HL-60/S4 treated with retinoic acid at 250 ng/mL for 4 days and 3 days (cell line): ENCODE results near the gene ITPR2.

Experiments
- in situ Hi-C: fragments of 300-500 bp; cut with MboI; formaldehyde crosslinking; loops from 2 replicates; pipeline ENCODE4 v1.7.0; 2022; ENCODE audit warnings: low sequenced_read_pairs

ITPR2 gene

GRCh38 chr12:26429070-26429691, 403.8 kb downstream of the ITPR2 start:
- in situ Hi-C loops, result no loop called here

GRCh38 chr12:26428420-26428819, 404.6 kb downstream of the ITPR2 start:
- in situ Hi-C loops, result no loop called here

DNA sequence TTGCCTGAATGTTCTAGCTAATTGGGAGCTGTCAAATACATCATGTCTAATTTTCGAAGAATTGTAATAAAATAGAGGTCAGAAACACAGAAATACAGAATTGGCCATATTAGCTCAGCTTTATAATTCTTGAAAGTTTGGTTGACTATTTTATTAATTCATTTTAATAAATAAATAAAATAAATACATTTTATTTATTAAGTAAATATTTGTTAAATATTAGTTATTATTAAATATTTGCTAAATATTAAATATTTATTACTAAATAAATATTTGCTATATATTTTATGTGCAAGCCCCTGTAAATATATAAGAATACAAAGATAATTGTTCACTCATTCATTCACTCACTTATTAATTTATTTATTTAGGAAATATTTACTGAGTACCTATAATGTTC, 406.3 kb downstream of the ITPR2 start:
- in situ Hi-C loops, result no loop called here

- in situ Hi-C loops, result no loop called here
These were observed 407.3 kb downstream of the ITPR2 start for GRCh38 chr12:26425587-26426260.

GRCh38 chr12:26422839-26423398, 410.1 kb downstream of the ITPR2 start:
- in situ Hi-C loops, result no loop called here

DNA sequence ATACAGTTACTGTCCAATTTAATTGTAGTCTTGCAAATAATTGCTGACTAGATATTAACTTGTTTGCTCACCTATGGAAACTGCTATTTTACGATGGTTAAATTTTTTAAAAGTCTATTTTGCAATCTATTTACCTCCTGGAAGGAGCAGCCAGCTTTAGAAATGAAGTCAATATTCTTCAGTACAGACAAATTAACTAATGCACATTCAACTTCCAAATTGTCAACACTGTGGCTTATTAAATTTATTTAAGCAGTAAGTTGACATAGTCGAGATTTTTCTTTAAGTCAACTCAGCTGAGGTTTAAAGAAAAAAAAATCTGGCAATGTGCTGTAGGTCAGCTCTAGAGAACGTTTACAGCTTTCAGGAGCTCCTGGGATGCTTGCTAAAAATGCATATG, 416.4 kb downstream of the ITPR2 start:
- in situ Hi-C loops, result no loop called here

GRCh38 chr12:26410689-26411088, 422.3 kb downstream of the ITPR2 start:
- in situ Hi-C loops, result no loop called here

GRCh38 chr12:26406813-26407212, 426.2 kb downstream of the ITPR2 start:
- in situ Hi-C loops, result no loop called here

- in situ Hi-C loops, result no loop called here
These were observed 426.6 kb downstream of the ITPR2 start for GRCh38 chr12:26406391-26406790.

GRCh38 chr12:26403601-26404000, 429.4 kb downstream of the ITPR2 start:
- in situ Hi-C loops, result no loop called here

DNA sequence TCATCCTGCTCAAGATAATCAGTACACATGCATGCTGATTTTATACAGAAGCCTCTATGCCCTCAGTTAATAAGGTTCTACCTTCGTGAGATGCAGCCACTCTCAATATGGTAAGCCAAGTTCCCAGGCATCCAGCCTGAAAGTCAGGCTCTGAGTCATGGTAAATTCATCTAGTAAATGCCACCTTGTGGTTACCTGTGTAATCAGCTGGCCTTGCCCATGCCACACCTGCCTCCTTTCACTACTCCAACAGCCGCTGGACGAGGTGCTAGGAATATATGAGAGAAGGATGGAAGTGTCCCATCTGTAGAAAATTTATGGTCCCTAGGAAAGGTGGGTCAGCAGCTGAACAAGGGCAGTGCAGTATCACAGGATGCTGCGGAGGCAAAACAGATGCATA, 430.3 kb downstream of the ITPR2 start:
- in situ Hi-C loops, result no loop called here

DNA sequence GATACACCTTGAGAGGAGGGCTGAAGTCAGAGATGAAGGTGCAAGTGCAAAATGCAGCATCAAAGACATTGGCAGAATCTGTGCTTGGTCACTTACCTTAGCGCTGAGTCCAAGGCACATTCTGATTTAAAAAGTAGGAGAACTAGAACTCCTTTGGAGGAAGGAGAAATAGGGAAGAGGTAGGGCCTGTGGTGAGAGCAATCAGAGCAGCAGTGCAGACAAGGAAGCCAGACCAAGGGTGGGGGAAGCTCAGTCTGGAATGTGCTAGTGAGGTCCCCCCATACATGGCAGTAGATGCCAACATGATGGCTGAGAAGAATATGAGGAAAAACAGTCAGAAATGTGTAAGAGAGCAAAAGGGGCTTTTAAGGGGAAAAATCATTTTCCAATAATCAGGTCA, 431.1 kb downstream of the ITPR2 start:
- in situ Hi-C loops, result no loop called here

GRCh38 chr12:26400627-26401026, 432.4 kb downstream of the ITPR2 start:
- in situ Hi-C loops, result no loop called here

- in situ Hi-C loops, result no loop called here
These were observed 433.6 kb downstream of the ITPR2 start for GRCh38 chr12:26399381-26399780.

DNA sequence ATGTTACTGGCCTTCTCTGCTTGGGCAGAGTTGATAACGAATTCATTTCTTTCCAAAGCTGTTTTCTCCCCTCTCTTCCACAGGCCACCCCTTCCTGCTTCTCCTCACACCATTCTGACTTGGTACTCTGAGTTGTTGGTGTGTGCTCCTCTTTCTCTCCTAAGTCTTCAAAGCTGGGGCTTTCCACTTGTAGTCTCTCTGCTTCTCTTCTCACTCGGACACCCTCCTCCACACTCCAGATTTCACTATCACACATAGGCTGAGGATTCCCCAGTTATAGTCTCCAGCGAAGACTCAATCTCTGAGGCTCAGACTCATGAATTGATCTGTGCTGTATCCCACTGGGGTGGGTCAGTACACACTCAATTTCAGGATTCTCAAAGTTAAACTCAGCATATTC, 436.6 kb downstream of the ITPR2 start:
- in situ Hi-C loops, result no loop called here

GRCh38 chr12:26389343-26389742, 443.7 kb downstream of the ITPR2 start:
- in situ Hi-C loops, result no loop called here

- in situ Hi-C loops, result no loop called here
These were observed 448.5 kb downstream of the ITPR2 start for GRCh38 chr12:26384536-26384935.

GRCh38 chr12:26383041-26383440, 450.0 kb downstream of the ITPR2 start:
- in situ Hi-C loops, result no loop called here

GRCh38 chr12:26380897-26381296, 452.1 kb downstream of the ITPR2 start:
- in situ Hi-C loops, result no loop called here

GRCh38 chr12:26379777-26380467, 453.1 kb downstream of the ITPR2 start:
- in situ Hi-C loops, result no loop called here

- in situ Hi-C loops, result no loop called here
These were observed 454.3 kb downstream of the ITPR2 start for GRCh38 chr12:26378711-26379110.
